PC-9 (cell line): ENCODE results near the gene SEMA3B. TPM values are rescaled to one million over a fixed set of nuclear protein-coding genes. Genes with fewer than 3 reads are reported as not detected.
"Not testable (repeated sequence)": the region's sequence is repeated elsewhere in the genome, so short reads cannot be mapped to it uniquely, and the experiment has no call there.

Experiments used
- BruUV-seq: library from RNA; stranded (reverse); fragments of 400-500 nt; replicated peaks from 2 replicates; lab custom pipeline; 2021; lab: Mats Ljungman, UMichigan
- CTCF ChIA-PET: fragments of 300-600 bp; sonication (Branson Sonifier 250); formaldehyde crosslinking; loops from one replicate; lab custom pipeline; 2022; ENCODE audit warnings: antibody characterized with exemption; lab: Charles Lee
- POLR2A ChIA-PET: fragments of 300-600 bp; sonication (Branson Sonifier 250); formaldehyde crosslinking; loops from one replicate; lab custom pipeline; 2022; ENCODE audit warnings: antibody characterized with exemption; ENCODE audit not compliant: unreplicated experiment; lab: Charles Lee
- DNase-seq, 2 experiments: peaks; one replicate each; pipeline versions ENCODE4 v3.0.0 to v3.0.0-alpha.2; 2015 to 2022; ENCODE audit warnings: mixed read lengths in 1 of 2
- H2AFZ ChIP-seq: fragments of 200-600 bp; sonication (generic); 2 replicates; pipeline ENCODE4 v1.8.1; 2017; ENCODE audit warnings: antibody characterized with exemption
- H3F3A ChIP-seq: fragments of 200-600 bp; sonication (generic); 2 replicates; pipeline ENCODE4 v1.8.1; 2017; ENCODE audit warnings: antibody characterized with exemption, mild to moderate bottlenecking, low read depth; ENCODE audit not compliant: insufficient read depth
- H3K27ac ChIP-seq: fragments of 200-600 bp; sonication (generic); 2 replicates; pipeline ENCODE4 v1.6.1; 2016; ENCODE audit warnings: mixed run types
- H3K27me3 ChIP-seq: fragments of 200-600 bp; sonication (generic); 2 replicates; pipeline ENCODE4 v1.6.1; 2016; ENCODE audit warnings: low read depth, mixed run types; ENCODE audit not compliant: insufficient read depth
- H3K36me3 ChIP-seq: fragments of 200-600 bp; sonication (generic); 2 replicates; pipeline ENCODE4 v1.6.1; 2016; ENCODE audit warnings: low read depth, mixed run types
- H3K4me1 ChIP-seq: fragments of 200-600 bp; sonication (generic); replicated peaks from 2 replicates; pipeline ENCODE4 v1.6.1; 2016; ENCODE audit warnings: mixed run types; ENCODE audit not compliant: insufficient read depth
- H3K4me2 ChIP-seq: fragments of 200-600 bp; sonication (generic); 2 replicates; pipeline ENCODE4 v1.6.1; 2017; ENCODE audit warnings: mixed run types
- H3K4me3 ChIP-seq: fragments of 200-600 bp; sonication (generic); 2 replicates; pipeline ENCODE4 v1.6.1; 2016; ENCODE audit warnings: mixed run types
- H3K79me2 ChIP-seq: fragments of 200-600 bp; sonication (generic); 2 replicates; pipeline ENCODE4 v1.6.1; 2017; ENCODE audit warnings: low read depth, mixed run types
- H3K9me2 ChIP-seq: fragments of 200-600 bp; sonication (generic); 2 replicates; pipeline ENCODE4 v1.8.1; 2017; ENCODE audit warnings: mild to moderate bottlenecking; ENCODE audit not compliant: insufficient read depth
- H3K9me3 ChIP-seq: fragments of 200-600 bp; sonication (generic); 2 replicates; pipeline ENCODE4 v1.8.1; 2016; ENCODE audit warnings: low read depth; ENCODE audit not compliant: insufficient read depth
- H4K20me1 ChIP-seq: fragments of 200-600 bp; sonication (generic); 2 replicates; pipeline ENCODE4 v1.8.1; 2017; ENCODE audit not compliant: insufficient read depth
- EZH2 ChIP-seq: fragments of 200-600 bp; sonication (generic); IDR thresholded peaks from 2 replicates; pipeline ENCODE4 v1.8.0; 2017; ENCODE audit warnings: antibody characterized with exemption, low read depth
- intact Hi-C: fragments of 100-400 bp; cut with micrococcal nuclease; formaldehyde crosslinking; loops from one replicate; pipeline ENCODE4 v1.10.0; 2022; ENCODE audit not compliant: unreplicated experiment
- total RNA-seq: library from RNA; stranded (reverse); gene quantifications from 2 replicates; pipeline ENCODE4 v1.2.3, GENCODE V29; 2021
- TF ChIP-seq, protein P1 (sequence below): fragments of 200-600 bp; sonication (generic); conservative IDR thresholded peaks from 2 replicates; pipeline ENCODE4 v1.6.1; 2017; ENCODE audit warnings: mixed run types, antibody characterized with exemption, mild to moderate bottlenecking, moderate library complexity

SEMA3B gene
- total RNA-seq, 1 experiment from 2014 or later, result 52.4 TPM

DNA sequence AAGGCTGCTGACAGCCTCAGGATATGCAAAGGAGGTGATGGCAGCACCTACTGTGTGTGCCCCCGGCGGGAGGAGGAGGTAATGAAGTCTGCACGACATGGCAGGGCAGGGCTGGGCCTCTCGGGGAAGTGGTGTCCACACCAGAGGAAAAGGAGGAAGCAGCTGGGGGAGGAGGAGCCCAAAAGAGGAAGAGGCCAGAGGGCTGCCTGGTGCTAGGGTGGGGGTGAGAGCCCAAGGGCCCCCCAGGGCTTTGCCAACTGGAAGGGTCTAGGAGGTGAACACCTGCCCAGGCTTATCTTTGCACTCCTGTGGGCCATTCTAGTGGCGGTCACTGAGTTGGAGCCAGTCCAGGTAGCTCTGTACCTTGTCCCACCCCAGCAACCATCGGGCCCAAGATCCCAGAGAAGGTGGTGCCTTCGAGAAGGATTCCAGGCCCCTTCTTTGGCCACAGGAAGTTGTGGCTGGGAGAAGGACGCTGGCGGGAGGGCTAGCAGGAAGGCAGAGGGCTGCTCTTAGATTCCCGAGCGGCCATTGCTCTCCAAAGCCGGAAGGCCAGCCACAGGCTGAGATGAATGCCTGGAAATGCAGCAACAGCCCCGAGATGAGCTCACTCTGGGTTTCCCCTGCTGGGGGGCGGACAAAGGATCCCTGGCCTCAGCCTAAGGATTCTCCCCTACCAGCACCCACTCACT is 25.9 kb upstream of the SEMA3B start:
- POLR2A ChIA-PET, result no interaction called here
- Histone ChIP-seq H2AFZ (no peak overlapping the region), H3K9me2 (no peaks in the 10 kb centered on the region), H3K36me3 (no peaks in the 10 kb centered on the region), H3K27me3 (no peaks in the 10 kb centered on the region), H3F3A (peaks cover 31% of the 10 kb centered on the region), H3K4me1 (peaks cover 28% of the 10 kb centered on the region), H3K79me2 (peaks cover 16% of the 10 kb centered on the region), H3K9me3 (no peaks in the 10 kb centered on the region), H3K4me3 (no peak overlapping the region), H3K27ac (no peak overlapping the region), H4K20me1 (no peaks in the 10 kb centered on the region), H3K4me2 (no peak overlapping the region)
- BruUV-seq, result no TSS peak
- CTCF ChIA-PET, result interaction anchor here (0.6 kb wide), 1 partner anchor 83 kb away, joined by 6 read pairs; no protein-coding TSS in a partner anchor
- no peak for DNase-seq
- intact Hi-C loops, result no loop called here
- TF ChIP-seq, protein P1, sequence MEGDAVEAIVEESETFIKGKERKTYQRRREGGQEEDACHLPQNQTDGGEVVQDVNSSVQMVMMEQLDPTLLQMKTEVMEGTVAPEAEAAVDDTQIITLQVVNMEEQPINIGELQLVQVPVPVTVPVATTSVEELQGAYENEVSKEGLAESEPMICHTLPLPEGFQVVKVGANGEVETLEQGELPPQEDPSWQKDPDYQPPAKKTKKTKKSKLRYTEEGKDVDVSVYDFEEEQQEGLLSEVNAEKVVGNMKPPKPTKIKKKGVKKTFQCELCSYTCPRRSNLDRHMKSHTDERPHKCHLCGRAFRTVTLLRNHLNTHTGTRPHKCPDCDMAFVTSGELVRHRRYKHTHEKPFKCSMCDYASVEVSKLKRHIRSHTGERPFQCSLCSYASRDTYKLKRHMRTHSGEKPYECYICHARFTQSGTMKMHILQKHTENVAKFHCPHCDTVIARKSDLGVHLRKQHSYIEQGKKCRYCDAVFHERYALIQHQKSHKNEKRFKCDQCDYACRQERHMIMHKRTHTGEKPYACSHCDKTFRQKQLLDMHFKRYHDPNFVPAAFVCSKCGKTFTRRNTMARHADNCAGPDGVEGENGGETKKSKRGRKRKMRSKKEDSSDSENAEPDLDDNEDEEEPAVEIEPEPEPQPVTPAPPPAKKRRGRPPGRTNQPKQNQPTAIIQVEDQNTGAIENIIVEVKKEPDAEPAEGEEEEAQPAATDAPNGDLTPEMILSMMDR, result no peak
- TF ChIP-seq EZH2, result no peak

- peaks cover 16% of the 10 kb centered on the region for H3K79me2 ChIP-seq
- ChIA-PET CTCF (interaction anchor here (0.6 kb wide), 1 partner anchor 84 kb away, joined by 6 read pairs; no protein-coding TSS in a partner anchor), POLR2A (no interaction called here)
- no peaks in the 10 kb centered on the region for H3K9me2 ChIP-seq
- H4K20me1 ChIP-seq, result no peaks in the 10 kb centered on the region; the same call in 1 of the 2 replicates
- DNase-seq, result no peak
- no peak overlapping the region for H3K4me3 ChIP-seq
- no peak overlapping the region for H2AFZ ChIP-seq
- no peak overlapping the region for H3K27ac ChIP-seq
- peaks cover 31% of the 10 kb centered on the region for H3F3A ChIP-seq
- peaks cover 28% of the 10 kb centered on the region for H3K4me1 ChIP-seq
- no peaks in the 10 kb centered on the region for H3K9me3 ChIP-seq
- H3K27me3 ChIP-seq, result no peaks in the 10 kb centered on the region
- BruUV-seq, result no TSS peak
- intact Hi-C loops, result no loop called here
- no peak for TF ChIP-seq EZH2
- TF ChIP-seq, protein P1, result no peak
- no peak overlapping the region for H3K4me2 ChIP-seq
- no peaks in the 10 kb centered on the region for H3K36me3 ChIP-seq
These were observed 25.4 kb upstream of the SEMA3B start for GRCh38 chr3:50243543-50243895.

DNA sequence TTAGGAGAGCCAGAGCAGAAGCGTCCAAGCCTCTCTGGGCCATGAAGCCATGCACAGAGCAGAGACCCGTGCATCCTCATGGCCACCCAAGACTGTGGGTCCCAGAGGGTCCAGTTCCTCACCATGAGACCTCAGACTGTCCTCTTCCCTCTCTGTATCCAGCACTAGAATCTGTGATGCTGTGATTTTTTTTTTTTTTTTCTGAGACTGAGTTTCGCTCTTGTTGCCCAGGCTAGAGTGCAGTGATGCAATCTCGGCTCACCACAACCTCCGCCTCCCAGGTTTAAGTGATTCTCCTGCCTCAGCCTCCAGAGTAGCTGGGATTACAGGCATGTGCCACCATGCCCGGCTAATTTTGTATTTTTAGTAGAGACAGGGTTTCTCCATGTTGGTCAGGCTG is 24.1 kb upstream of the SEMA3B start:
- intact Hi-C loops, CTCF ChIA-PET, H3K9me3 ChIP-seq, H3K27me3 ChIP-seq, H3K36me3 ChIP-seq, H4K20me1 ChIP-seq, H3K4me2 ChIP-seq, H3K9me2 ChIP-seq, DNase-seq, H3K27ac ChIP-seq, H3K4me3 ChIP-seq, BruUV-seq, H2AFZ ChIP-seq, POLR2A ChIA-PET: not testable (repeated sequence)
- Histone ChIP-seq H3K4me1 (peaks cover 33% of the 10 kb centered on the region), H3F3A (peaks cover 31% of the 10 kb centered on the region), H3K79me2 (peaks cover 15% of the 10 kb centered on the region)
